GF-D8 (cell line): ENCODE measurements around the gene NR1D1.

Experiments used
- DNase-seq: peaks from one replicate; lab custom pipeline; 2025; lab: John Stamatoyannopoulos, UW

The NR1D1 gene

DNA sequence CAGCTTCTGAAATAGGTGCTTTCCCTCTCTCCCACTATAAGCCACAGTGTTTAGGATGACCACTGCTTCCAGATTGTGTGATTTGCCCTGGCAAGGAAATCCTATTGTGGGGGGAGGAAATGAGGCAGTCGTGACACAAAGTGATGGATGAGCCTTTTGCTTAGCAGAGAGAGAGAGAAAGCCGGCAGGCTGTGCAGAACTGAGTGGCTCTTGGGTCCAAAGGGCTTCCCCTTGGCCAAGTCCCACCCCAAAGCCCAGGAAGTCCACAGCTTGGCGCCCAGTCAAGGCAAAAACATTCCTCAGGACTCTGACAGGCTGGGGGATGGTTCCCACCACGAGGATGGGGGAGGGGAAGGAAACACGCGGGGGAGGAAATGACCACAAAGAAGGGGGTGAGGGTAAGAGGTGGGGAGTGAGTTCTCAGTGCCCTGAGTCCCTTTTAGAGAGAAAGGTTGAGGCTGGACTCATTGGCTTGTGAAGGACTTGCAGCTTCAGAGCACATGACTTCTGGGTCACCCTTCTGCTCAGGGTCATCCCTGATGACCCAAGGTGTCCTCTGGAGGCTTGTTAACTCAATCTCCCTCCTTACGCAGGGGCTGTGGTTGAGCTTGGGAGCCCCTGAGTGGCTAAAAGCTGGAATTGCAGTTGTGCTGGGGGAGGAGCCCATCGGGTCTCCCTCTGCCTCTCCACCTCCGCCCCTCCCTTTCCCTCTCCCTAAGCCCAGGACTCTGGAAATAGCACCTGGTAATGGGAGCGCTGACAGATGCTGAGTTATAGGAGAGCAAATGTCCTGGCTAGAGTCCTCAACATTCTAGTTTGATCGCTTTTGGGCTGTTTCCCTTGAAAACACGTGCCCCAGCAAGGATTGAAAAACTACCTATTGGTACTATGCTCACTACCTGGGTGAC, 11.1 kb upstream of the NR1D1 start:
- DNase-seq: peak; percentile 72

DNA sequence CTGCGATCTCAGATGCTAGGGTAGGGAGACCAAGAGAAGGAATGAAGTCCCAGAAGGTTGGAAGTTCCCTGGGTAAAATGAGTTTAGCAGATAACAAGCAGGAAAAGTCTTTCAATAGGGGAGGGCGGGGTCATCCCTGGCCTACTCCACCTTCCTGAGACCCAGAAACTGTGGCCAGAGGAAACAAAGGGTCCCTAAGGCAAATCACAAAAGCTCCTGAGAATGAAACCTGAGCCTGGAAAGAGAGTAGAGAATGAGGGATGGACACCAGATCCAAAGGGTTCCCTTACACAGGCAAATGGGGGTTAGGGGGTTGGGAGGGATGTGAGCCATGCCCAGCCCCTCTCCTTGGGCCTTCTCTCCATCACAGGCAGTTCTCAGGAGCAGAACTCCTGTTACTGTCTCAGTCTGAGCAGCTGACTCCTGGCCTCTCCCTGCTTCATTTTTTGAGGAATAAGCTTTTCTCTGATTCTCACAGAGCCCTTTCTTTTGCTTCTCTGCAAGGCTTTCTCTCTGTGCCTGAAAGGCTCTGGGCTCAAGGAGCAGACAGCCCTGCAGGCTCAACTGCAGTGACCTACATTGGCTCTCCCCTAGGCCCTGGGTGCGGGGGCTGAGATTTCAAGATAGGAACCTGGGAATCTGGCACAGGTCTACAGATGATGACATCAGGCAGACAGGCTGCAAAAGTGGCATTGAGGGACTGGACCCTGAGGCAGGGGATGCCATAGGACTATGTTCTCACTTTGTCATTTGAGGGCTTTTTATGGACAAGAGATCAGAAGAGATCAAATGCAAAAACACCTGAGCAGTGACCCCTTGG, 9.8 kb upstream of the NR1D1 start:
- no peak for DNase-seq

DNA sequence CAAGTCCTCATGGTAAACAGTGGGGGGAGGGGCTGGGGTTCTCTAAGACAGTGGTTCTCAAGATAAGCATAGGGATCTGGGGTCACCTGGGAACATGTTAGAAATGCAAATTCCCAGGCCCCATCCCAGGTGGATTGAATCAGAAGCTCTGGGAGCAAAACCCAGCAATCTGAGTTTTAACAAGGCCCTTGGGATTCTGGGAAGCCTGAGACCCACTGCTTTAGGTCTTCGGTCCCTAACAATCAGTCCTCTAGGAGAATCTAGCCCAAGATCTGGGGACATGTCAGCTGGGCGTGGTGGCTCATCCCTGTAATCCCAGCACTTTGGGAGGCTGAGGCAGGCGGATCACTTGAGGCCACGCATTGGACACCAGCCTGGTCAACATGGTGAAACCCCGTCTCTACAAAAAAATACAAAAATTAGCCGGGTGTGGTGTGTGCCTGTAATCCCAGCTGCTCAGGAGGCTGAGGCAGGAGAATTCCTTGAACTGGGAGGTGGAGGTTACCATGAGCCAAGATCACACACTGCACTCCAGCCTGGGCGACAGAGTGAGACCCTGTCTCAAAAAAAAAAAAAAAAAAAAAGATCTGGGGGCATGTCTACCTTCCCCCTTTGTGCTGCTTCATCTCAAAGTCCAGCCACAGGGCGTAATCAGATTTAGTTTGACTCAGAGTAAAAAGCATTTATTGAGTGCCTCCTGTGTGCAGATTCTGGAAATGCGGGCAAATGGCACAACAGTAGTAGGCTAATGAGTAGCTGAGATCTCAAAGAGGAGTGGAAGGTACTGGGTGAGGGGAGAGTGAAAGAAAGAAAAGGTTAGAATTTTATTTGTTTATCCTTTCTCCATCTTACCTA, 8.8 kb upstream of the NR1D1 start:
- no peak for DNase-seq

DNA sequence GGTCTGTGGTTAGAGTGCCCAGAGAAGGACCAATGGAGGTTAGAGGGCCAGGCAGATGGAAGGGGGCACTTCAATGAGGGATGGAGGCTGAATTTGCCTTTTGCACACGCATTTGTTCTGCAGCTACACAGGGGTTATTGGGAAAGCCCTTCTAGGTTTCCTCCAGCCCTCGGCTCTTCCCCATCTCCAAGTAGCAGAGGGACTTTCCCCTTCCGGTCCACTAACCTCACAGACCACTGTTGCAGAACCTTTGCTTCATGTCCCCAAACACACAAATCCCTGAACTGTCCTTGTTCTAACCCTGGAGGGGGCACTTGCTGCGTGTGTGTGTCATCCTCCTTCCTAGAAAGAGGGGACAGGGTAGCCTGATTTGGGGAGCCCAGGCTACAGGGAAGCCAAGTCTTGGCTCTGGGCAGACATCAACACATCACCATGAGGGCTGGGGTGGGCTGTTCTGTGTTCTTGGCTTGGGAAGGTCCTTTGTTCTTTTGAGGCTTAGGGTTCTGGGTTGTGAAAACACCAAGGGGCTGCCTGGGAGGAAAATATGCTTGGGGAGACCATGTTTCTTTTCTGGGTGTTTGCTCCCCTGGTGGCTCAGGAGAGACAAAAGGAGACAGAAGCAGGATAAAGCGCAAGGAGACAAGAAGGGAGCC, 7.3 kb upstream of the NR1D1 start:
- DNase-seq: peak; percentile 91

DNA sequence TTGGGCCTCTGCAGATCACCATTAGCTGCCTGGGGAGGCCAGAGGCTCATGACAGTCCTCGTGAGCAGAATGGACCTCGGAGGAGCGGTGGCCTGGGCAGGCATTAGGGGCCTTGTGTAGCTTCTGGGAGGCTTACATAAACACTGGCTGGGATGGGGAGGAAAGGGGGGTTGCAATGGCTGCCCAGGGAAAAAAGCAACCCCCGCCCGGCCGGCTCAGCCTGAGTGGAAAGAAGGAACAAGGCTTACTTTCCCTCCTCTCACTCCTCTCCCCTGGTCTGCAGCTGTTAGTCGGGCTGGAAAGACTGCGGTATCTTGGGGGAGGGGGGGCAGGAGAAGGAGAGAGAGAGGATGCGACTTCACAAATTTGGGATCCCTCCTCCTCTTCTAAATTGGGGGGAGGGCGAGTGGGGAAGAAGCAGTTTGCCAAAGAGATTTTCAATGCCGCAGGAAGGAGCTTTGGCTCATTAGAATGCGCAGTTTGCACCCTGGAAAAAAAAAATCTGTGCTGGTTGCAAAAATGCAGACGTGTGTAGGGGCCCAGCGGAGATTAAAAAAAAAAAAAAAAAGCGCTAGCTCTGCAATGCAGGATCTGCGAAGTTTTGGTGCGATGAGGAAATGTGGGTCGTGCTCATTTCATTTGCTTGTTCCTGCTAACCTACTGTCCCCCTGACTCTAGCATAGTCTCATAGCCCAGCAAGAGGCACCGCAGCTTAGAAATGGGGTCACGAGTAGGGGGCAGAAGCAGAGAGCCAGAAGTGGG, 6.6 kb upstream of the NR1D1 start:
- DNase-seq: no peak

DNA sequence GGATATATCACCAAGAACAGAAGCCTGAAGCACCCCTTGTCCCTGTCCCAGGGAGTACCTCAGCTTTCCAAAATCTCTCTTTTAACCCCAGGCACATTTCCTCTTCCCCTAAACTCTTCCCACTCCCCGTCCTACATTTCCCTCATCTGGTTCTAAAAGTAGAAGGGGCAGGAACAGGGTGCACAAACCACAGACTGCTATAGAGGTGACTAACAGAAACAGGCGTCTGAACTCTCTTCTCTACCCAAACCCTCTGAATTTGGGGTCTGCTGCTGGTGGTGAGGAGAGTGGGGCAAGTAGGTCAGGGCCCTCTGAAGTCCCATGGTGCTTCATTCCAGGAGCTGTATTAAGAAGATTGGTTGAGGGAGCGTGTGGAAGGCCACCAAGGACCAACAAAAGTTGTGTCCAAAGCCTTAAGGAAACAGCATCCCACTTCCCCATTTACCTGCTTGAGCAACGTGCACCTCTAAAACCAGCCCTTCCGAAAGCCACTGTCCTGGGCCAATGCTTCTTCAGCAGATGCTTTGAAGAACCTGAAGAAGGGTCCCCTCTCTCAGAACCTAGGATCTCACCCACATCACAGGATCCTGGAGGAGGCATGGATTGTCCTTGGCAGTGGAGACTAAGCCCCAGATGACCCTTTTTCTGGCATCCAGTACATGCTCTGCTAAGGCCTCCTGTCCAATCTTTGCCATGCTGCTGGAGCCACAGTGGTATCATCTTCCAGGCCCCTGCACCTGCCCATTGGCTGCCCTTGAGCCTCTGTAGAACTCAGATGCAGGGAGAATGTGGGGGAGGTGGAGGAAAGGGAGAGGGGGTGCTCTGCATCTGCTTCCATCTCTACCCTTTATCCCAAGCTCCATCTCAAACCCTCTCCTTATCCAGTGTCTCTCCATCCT, 5.7 kb upstream of the NR1D1 start:
- DNase-seq: no peak

DNA sequence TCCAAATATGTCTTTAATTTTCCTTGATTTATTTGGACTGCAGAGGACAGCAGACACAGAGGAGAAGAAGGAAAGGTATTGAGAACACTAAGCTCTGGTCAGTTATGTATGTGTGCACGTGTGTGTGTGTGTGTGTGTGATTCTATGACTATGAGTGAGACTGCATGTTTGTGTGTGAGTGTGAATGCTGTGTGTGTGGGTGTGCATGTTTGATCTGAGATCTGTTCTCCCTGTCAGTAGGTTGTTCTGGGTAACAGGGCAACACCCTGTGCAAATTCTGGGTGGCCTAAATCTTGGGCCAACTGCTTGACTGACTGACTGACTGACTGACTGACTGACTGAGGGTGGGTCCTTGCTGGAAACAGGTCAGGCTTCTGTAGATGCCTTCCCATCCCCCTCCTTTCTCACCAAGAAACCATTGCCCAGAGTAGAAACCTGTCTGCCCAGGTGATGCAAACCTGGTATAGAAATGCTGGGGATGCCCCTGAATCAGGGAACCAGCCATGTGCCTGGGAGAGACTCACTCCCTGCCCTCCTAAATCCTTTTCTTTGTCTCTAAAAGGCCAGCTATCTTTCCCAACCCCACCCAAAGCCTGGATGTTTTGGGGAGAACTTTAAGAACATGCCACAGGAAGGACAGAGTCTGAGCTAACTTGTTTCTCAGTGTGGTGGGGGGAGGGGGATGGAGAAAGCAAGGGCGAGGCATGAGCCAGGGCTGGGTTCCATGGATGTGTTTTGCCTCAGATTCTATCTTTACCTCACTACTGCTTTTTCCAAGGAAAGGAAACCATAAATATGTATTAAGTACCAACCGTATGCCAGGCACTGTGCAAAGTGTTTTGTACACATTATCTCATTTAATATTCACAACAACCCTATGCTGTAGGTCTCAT, 4.5 kb upstream of the NR1D1 start:
- DNase-seq: no peak

DNA sequence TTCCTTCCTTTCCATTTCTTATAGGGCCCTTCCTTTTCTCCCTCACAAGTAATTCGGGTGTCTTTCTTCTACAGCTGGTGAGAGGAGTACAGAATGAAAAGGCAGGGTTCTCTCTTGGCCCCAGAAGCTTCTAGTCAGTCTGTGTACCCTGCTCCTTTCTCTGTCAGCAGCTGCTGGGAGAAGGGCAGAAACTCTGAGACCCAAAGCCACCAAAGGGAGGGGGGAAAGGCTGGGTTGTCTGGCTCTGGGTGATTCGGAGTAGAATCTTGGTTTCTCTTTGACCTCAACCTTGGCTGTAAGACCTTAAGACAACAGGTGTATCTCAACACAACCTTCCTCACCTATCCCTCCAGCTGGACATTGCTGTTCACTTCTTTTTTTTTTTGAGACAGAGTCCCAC, 3.3 kb upstream of the NR1D1 start:
- no peak for DNase-seq

DNA sequence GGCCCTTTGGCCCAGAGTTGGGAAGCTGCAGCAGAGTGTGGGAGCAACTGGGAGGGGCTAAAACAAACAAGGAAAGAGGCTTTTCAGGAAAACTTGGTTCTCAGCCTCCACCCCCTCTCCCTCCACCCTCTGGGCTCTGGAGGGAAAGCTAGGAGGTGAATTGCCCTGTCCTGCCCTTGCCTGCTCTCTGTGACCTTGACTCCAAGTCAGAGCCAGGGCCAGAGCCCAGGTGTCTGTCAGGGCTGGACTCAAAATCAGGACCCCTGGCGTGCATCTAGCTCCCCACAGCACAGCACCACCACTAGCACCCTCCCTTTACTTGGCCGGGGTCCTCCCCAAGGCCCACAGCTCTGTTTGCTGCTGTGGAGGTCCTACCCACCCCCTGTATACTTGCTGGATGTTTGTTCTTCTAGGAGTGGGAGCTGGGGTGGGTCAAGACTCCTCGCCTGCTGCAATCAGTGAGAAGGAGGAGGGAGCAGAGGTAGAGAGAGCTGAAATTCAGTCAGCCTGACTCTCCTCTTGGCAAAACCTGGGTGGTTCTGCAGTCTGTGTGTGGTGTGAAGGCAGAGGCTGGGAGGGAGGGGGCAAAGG, 2.8 kb upstream of the NR1D1 start:
- DNase-seq: no peak

DNA sequence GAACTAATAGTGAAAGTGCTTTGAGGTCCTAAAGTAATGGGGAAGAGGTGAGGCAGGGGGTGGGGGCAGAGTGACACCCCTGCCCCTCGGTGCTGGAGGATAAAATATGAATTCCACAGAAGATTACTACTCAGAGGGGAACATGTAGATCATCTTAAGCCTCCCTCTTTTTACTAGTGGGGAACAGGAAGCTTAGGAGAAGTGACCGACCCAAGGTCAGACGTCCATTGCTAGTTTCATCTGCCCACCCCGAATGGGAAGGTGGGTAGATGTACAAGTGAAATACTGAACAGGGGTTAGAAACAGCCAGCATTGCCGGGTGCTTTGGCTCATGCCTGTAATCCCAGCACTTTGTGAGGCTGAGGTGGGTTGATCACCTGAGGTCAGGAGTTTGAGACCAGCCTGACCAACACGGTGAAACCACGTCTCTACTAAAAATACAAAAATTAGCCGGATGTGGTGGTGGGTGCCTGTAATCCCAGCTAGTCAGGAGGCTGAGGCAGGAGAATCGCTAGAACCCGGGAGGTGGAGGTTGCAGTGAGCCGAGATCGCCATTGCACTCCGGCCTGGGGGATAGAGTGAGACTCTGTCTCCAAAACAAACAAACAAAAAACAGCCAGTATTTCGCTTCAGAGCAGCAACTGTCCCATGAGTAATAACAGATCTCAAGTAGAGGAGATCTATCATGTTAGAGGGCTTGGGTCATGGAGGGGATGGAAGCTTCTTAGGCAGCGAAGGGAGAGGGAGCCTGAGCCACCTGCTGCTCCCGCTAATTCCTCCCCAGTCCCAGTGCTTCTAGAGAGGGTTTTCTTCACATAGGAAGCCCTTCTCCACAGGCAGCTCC, 1.2 kb upstream of the NR1D1 start:
- no peak for DNase-seq

DNA sequence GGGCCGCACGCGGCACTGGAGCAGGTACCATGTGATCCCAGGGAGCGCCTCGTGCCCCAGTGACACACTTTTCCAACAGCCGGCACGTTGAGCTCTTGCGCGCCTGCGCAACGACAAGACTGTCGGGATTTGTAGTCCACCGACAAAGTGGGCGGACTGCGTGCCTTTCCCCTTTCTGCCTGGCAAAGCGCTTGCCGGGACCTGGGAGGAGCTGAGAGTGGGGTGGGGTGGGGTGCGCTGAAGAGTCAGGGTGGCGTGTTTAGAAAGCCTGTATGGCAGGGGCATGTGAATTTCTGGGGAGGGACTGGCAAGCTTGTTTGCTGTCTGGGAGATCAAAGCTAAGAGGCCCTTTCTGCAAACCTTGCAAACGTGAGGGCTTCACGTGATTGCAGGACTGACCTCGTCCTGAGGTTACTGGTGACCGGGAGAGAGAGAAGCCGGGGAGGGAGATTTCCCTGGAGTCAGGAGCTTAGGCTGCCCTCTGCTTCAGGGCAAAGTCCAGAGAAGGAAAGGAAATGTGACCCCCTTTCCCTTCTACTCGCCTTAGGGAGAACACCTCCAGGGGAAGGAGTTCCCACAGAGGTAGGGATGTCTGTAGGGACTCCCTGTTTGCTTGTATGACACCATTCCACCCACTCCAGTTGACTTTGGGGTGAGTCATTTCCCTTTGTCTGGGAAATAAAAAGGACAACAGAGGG, 429 bp upstream of the NR1D1 start:
- peak; percentile 92 for DNase-seq

DNA sequence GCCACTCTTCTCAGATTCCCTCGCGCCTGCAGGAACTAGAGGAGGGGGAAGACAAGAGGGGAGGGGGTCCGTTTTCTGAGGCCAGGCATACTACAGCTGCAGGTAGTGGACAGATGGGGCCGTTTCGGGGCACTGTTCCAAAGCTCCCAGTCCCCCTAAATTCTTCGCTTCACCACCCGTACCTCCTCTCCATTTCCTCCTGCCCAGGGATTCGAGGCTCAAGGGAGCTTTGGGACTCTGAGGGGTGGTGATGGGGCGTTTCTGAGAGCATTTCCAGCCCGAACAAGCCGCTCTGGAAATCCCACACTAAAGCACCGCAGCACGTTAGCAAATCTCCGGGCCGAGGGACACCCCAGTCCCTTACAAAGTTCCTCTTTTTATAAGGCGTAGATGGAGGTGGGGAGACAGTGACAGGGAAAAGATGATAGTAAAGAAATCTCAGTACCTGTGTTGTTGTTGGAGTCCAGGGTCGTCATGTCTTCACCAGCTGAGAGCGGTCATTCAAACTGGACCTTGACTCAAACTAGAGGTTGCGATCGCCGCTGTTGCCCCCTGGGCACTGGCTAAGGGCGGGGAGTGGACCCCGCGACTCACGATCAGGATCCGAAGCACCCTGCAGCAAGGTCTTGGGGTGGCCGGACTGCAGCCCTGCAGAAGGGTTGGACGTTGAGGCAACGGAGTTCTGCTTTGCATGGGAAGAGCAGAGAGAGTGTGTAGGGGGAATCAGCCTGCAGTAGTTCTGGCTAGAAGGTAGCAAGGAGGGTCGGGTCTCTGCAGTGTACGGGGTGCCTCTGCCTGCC, 570 bp downstream of the NR1D1 start:
- DNase-seq: peak; percentile 12

DNA sequence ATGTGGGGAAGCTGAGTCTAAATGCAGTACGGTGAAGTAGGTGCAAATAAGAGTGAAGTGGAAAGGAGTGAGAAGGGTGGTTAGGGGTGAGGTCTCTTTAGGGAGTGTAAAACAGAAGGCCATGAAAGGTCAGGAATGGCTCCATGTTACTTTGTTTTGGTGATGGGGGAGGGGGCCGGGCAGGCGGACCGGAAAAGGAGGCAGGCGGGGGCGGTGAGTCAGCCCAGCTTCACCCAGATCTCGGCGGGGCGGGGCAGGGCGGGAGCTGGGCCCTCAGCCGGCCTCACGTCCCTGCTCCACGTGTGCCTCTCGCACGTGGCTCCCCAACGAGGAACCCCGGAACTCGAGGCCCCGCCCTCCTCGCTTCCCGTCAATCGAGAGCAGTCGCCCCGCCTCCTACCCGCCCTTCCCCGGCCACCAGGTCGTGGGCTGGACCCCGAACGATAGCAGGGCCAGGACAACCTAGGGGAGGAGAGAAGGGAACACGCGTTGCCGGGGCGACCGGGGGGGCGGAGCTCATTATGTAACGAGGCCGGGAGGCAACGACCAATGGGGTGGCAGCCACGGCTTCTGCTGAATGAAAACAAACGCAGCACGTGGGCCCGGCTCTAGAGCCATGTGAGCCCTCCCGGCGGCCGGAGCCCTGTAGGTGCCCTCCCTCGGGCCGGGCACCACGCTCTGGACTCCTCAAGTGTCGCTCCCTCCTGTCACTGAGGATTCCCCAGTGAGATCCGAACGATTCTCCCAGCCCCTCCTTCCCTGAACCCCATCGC, 1.4 kb downstream of the NR1D1 start:
- peak; percentile 97 for DNase-seq

DNA sequence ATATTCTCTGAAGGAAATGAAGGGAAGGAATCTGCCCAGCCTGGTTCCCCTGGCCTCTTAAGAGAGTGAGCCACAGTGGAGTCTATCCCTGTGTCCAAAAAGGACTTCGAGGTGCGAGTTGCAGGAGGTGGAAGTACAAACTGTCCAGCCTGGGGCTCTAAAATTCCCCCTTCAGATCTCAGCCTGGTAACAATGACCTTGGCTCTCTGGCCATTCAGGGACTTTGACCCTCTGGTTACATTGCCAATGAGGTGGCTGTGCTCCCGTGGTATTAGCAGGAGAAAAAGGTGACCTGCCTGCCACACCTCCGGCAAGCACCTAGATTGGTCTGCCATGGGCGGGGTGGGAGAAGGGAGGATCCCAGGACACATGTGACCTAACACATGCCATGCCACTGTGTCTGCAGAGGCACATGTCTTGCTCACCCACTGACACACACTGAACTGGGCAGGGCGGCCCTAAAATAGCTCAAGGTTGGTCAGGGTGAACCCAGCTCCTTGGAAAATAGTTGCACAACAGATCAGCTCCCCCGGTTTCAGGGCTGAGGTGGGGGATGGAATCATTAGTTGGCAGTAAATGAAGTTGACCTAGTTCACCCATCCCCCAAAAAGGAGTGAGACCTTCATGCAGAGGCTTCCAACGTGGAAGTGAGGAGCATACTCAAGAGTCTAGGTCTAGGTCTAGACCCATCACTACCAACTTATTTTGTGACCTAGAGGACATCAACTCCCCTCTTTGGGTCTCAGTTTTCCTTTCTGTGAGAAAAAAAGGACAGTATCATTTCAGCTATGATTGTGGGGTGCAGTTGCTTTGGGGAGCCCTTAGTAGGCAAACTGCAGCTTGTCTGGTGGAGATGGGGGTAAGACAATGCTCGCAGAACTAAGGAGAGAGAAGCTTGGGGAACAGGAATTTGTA, 2.2 kb downstream of the NR1D1 start:
- no peak for DNase-seq
